Measurements from ENCODE around the gene ITGB4. TPM values are rescaled to one million over a fixed set of nuclear protein-coding genes. Genes with fewer than 3 reads are reported as not detected.
A peak's percentile ranks its signal among the peaks of the same experiment; 100 is the strongest.

Gene ITGB4
- total and polyA plus RNA-seq, 12 donors: 4.6 to 17.0 (median 9.0) TPM

GRCh38 chr17:75779250-75779986 lies 58.2 kb downstream of the ITGB4 start:
- WGBS, 2 donors: 0% methylated on average over 75 to 84 of the region's 84 CpGs
- Histone ChIP-seq H3K9me3 (no peaks in the 10 kb centered on the region), H3K4me3 (peak overlapping the region; percentile 78 to 94 (median 88)), H3K36me3 (peaks cover 4 to 49% (median 22%) of the 10 kb centered on the region in 9 donors), H3K27me3 (no peaks in the 10 kb centered on the region), H3K27ac (peak overlapping the region; percentile 92 to 99 (median 99)), H3K4me1 (peaks cover 9 to 68% (median 52%) of the 10 kb centered on the region in 9 donors)
- intact Hi-C loops (cut with DNase I): loop anchor here in 4 of 10 donors (2.0 to 10.0 kb wide), 6 partner anchors 45 to 118 kb away; partner anchors contain the start of genes TRIM47 (in 2 of the 4) and TRIM65 (in 1 of the 4)
- ATAC-seq (peak; percentile 82 to 87 (median 86)), DNase-seq (peak; percentile 94 to 98)
- no peak for TF ChIP-seq CTCF (IDR thresholded peaks at IDR 0.05)

GRCh38 chr17:75779987-75780889 lies 59.0 kb downstream of the ITGB4 start:
- Histone ChIP-seq H3K4me1 (peaks cover 10 to 62% (median 49%) of the 10 kb centered on the region in 9 donors), H3K4me3 (peak overlapping the region in 3 of 10 donors; percentile 81 to 94 (median 87))

GRCh38 chr17:75783069-75783783 lies 62.0 kb downstream of the ITGB4 start:
- no peak for DNase-seq
- Histone ChIP-seq H3K27ac (peak overlapping the region; percentile 2 to 100 (median 98)), H3K4me1 (peaks cover 7 to 62% (median 45%) of the 10 kb centered on the region in 9 donors), H3K27me3 (no peaks in the 10 kb centered on the region), H3K9me3 (no peaks in the 10 kb centered on the region), H3K4me3 (peak overlapping the region in 2 of 10 donors; percentile 0 to 63), H3K36me3 (peaks cover 4 to 12% (median 8%) of the 10 kb centered on the region in 9 donors)
- intact Hi-C loops (cut with DNase I): loop anchor here in 2 of 10 donors (5.0 kb wide), 3 partner anchors 74 to 484 kb away; partner anchors contain the start of genes TRIM47 (in 1 of the 2), UBALD2 (in 1 of the 2) and WBP2 (in 1 of the 2)
- TF ChIP-seq CTCF (IDR thresholded peaks at IDR 0.05): peak; percentile 38 to 74 (median 63)
- ATAC-seq: no peak
- 30 to 37% methylated on average over 6 of the region's 6 CpGs for WGBS, 2 donors

More at GRCh38 chr17:75779987-75780889, 59.0 kb downstream of the ITGB4 start:
- Histone ChIP-seq H3K27me3 (no peaks in the 10 kb centered on the region), H3K9me3 (no peaks in the 10 kb centered on the region), H3K36me3 (peaks cover 4 to 40% (median 22%) of the 10 kb centered on the region in 9 donors), H3K27ac (peak overlapping the region in 7 of 10 donors; percentile 33 to 99 (median 99))
- no peak for TF ChIP-seq CTCF (IDR thresholded peaks at IDR 0.05)
- ATAC-seq (no peak), DNase-seq (no peak)
- WGBS, 2 donors: 22 to 25% methylated on average over 5 of the region's 5 CpGs
- intact Hi-C loops (cut with DNase I): loop anchor here in 6 of 10 donors (2.0 to 10.0 kb wide), 8 partner anchors 45 to 487 kb away; partner anchors contain the start of genes TRIM47 (in 3 of the 6), TRIM65 (in 1 of the 6), UBALD2 (in 1 of the 6) and WBP2 (in 1 of the 6)
